Transverse colon (tissue), 4 donors: ENCODE data around the gene CORIN. TPM values are rescaled to one million over a fixed set of nuclear protein-coding genes. Genes with fewer than 3 reads are reported as not detected.

Experiments
- DNase-seq: peaks from one replicate; pipeline ENCODE4 v3.0.0-alpha.2; 2019
- H3K27ac ChIP-seq, 4 donors: fragments of 200-600 bp; sonication (generic); 2 replicates each; pipeline ENCODE4 v1.5.1; 2016 to 2018; ENCODE audit warnings: inconsistent platforms in 4 of 4
- H3K27me3 ChIP-seq: fragments of 200-600 bp; sonication (generic); 2 replicates; pipeline ENCODE4 v1.5.1; 2017; ENCODE audit warnings: inconsistent platforms
- H3K36me3 ChIP-seq, 4 donors: fragments of 200-600 bp; sonication (generic); 2 replicates each; pipeline ENCODE4 v1.5.1; 2017 to 2019; ENCODE audit warnings: inconsistent platforms in 4 of 4
- H3K4me1 ChIP-seq, 4 donors: fragments of 200-600 bp; sonication (generic); 2 replicates each; pipeline ENCODE4 v1.5.1; 2017 to 2020; ENCODE audit warnings: inconsistent platforms in 4 of 4
- H3K4me3 ChIP-seq, 4 donors: fragments of 200-600 bp; sonication (generic); 1 replicate in 1 of 4; 2 replicates in 3 of 4; pipeline versions ENCODE4 v1.5.1 to v1.6.1; 2017 to 2019; ENCODE audit warnings: inconsistent platforms in 4 of 4
- H3K9me3 ChIP-seq, 2 donors: fragments of 200-600 bp; sonication (generic); 2 replicates each; pipeline ENCODE4 v1.5.1; 2017 to 2019; ENCODE audit warnings: inconsistent platforms in 2 of 2
- EP300 ChIP-seq: sonication (generic); formaldehyde crosslinking; IDR thresholded peaks from one replicate; pipeline ENCODE4 v1.6.1; 2017; ENCODE audit warnings: antibody characterized with exemption, low read depth
- POLR2A ChIP-seq: fragments of 450-650 bp; IDR thresholded peaks from one replicate; pipeline ENCODE4 v1.6.1; 2016; ENCODE audit warnings: antibody characterized with exemption, mild to moderate bottlenecking, moderate library complexity
- POLR2AphosphoS5 ChIP-seq, 3 donors: sonication (generic); formaldehyde crosslinking; IDR thresholded peaks; one replicate each; pipeline ENCODE4 v1.6.1; 2016; ENCODE audit warnings: antibody characterized with exemption in 3 of 3
- whole genome bisulfite sequencing, 2 donors: methylation state at CpG; one replicate each; pipeline ENCODE4 v1.1.5; 2018; ENCODE audit warnings: low coverage in 1 of 2; 5-methylcytosine and 5-hydroxymethylcytosine counted together
- in situ Hi-C, 4 donors: fragments of 200-750 bp; cut with MboI; loops; one replicate each; pipeline versions ENCODE4 v1.15.0 to v1.15.1; 2017; ENCODE audit warnings: low sequenced_read_pairs in 3 of 4, low pct_ligation_motif_present in 1 of 4, low pct_unique_long_range_greater_than_20kb in 1 of 4
- intact Hi-C: fragments of 100-400 bp; cut with DNase I; formaldehyde crosslinking; loops from one replicate; pipeline ENCODE4 v1.15.1; 2023; ENCODE audit warnings: low total_unique reads
- total RNA-seq, 4 donors: library from RNA; depleted of rRNA; stranded (reverse); fragments of >200 nt; gene quantifications; one replicate each; pipeline ENCODE4 v1.1.0, GENCODE V29; 2016
- TF ChIP-seq, protein P1 (sequence below), 5 experiments: fragments of 200-600 bp in 3 of 5; fragments of 450-650 bp in 2 of 5; sonication (generic) in 3 of 5; IDR thresholded peaks; 1 replicate in 2 of 5; 2 replicates in 3 of 5; pipeline ENCODE4 v1.5.1; 2016 to 2017; ENCODE audit warnings: antibody characterized with exemption in 5 of 5, inconsistent platforms in 3 of 5, mild to moderate bottlenecking in 2 of 5, moderate library complexity in 1 of 5

The CORIN gene
- total RNA-seq, 4 donors from 2014 or later = 0.82 to 1.6 TPM; not detected in 2

DNA sequence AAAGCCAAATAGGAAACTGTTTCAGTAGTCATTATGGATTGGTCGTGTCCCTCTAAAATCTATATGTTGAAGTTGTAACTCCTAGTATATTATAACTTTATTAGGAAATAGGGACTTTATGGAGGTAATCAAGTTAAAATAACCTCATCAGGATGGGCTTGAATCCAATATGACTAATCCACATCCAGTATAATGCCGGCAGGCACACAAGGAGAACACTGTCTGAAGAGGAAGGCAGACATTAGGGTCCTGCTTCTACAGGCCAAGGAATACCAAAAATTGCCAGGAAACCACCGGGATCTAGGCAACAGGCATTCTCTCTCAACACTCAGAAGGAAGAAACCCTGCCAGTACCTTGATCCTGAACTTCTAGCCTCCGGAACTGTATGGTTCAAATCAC is 222.5 kb downstream of the CORIN start:
- TF ChIP-seq POLR2AphosphoS5 (IDR thresholded peaks at IDR 0.05) (no peak), POLR2A (no peak), EP300 (no peak)
- TF ChIP-seq, protein P1, sequence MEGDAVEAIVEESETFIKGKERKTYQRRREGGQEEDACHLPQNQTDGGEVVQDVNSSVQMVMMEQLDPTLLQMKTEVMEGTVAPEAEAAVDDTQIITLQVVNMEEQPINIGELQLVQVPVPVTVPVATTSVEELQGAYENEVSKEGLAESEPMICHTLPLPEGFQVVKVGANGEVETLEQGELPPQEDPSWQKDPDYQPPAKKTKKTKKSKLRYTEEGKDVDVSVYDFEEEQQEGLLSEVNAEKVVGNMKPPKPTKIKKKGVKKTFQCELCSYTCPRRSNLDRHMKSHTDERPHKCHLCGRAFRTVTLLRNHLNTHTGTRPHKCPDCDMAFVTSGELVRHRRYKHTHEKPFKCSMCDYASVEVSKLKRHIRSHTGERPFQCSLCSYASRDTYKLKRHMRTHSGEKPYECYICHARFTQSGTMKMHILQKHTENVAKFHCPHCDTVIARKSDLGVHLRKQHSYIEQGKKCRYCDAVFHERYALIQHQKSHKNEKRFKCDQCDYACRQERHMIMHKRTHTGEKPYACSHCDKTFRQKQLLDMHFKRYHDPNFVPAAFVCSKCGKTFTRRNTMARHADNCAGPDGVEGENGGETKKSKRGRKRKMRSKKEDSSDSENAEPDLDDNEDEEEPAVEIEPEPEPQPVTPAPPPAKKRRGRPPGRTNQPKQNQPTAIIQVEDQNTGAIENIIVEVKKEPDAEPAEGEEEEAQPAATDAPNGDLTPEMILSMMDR (IDR thresholded peaks at IDR 0.05) = no peak
- 62 to 96% methylated on average over 3 to 4 of the region's 4 CpGs for whole genome bisulfite sequencing, 2 donors
- H3K27me3 ChIP-seq = no peaks in the 10 kb centered on the region
- H3K27ac ChIP-seq = no peak overlapping the region
- intact Hi-C loops (no loop called here), in situ Hi-C loops (no loop called here)
- H3K4me3 ChIP-seq = no peak overlapping the region
- no peak for DNase-seq
- H3K4me1 ChIP-seq = no peaks in the 10 kb centered on the region
- H3K9me3 ChIP-seq = no peaks in the 10 kb centered on the region
- H3K36me3 ChIP-seq = no peaks in the 10 kb centered on the region

DNA sequence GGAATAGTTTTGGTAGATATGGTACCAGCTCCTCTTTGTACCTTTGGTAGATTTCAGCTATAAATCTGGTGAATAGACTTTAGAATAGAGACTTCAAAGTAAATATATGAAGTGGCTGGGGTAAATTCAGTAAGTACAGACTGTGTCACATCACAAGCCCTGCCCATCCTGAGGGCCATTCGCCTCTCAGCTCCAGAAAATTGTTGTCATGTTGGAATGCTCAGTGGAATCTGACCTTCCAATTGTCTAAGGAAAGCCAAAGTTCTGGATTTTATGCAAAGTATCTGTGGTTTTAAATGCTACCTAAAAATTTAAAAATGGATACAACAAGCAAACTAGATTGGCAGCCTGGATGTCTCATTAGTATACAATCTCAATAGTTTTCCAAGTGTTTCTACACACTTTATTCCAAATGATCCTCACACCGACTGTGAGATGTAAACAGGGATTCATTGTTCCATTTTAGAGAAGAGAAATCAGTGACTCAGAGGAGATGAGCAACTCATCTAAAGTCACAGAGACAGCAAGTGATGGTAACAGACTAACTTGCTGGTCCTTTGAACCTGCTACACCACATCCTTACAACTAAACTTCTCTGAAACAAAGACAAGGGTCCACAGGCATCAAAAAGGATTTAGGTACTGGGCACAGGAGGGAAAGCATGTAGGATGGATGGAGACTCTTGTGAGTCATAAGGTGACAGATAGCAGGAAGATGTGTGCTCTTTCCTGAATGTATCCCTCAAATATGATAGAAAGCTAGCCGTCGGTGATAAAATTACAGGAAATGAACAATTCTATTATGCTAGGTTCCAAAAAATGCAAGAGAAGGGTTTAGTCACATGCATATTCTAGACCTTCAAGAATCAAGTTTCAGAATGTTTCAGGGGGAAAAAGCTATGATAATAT is 225.5 kb downstream of the CORIN start:
- Histone ChIP-seq H3K4me1 (no peaks in the 10 kb centered on the region), H3K9me3 (no peaks in the 10 kb centered on the region), H3K27ac (no peak overlapping the region), H3K4me3 (no peak overlapping the region), H3K27me3 (no peaks in the 10 kb centered on the region), H3K36me3 (no peaks in the 10 kb centered on the region)
- WGBS, 2 donors = 72 to 80% methylated on average over 4 of the region's 4 CpGs
- no peak for TF ChIP-seq POLR2A
- TF ChIP-seq POLR2AphosphoS5 (IDR thresholded peaks at IDR 0.05) = no peak
- TF ChIP-seq, protein P1 (IDR thresholded peaks at IDR 0.05) = no peak
- no peak for TF ChIP-seq EP300
- no peak for DNase-seq
- in situ Hi-C loops (no loop called here), intact Hi-C loops (no loop called here)

DNA sequence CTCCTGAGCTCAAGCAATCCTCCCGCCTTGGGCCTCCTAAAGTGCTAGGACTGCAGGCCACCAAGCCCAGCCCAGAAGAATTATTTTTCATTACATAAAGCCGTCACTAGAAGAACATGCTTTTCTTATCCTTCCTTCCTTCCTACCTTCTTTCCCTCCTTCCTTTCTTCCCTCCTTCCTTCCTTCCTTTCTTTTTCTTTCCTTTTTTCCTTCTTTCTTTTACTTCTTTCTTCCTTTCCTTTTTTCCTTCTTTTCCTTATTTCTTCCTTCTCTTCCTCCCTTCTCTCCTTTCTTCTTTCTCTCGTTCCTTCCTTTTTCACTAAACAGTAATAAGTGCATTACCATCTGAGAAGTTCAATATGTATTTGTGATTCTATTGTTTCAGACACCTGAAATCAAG is 231.4 kb downstream of the CORIN start:
- DNase-seq = no peak
- WGBS, 2 donors = 87 to 88% methylated on average over 3 of the region's 3 CpGs
- Histone ChIP-seq H3K36me3 (no peaks in the 10 kb centered on the region), H3K27me3 (no peaks in the 10 kb centered on the region), H3K27ac (no peak overlapping the region), H3K9me3 (no peaks in the 10 kb centered on the region), H3K4me1 (no peaks in the 10 kb centered on the region), H3K4me3 (no peak overlapping the region)
- TF ChIP-seq, protein P1 (IDR thresholded peaks at IDR 0.05) = no peak
- TF ChIP-seq POLR2A = no peak
- no peak for TF ChIP-seq EP300
- TF ChIP-seq POLR2AphosphoS5 (IDR thresholded peaks at IDR 0.05) = no peak
- in situ Hi-C loops = no loop called here
- intact Hi-C loops = no loop called here

DNA sequence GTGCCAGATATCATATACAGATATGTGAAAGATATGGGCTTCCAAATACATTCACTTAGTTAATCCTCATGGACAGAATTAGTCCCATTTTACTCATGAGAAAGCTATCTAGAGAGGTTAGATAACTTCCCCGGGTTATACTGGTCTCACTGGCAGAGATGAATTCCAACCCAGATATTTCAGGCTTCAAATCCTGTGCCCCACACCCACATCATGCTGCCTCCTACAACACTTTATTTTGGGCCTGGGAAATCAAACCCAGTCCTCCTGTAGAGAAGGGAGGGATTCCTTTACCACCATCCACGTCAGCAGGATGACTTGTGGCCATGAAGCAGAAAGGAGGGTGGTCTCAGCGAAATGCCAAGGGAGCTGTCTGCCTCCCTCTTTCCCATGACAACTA is 239.0 kb downstream of the CORIN start:
- 80 to 91% methylated on average over 1 to 3 of the region's 3 CpGs for WGBS, 2 donors

More for the DNA sequence above, 239.0 kb downstream of the CORIN start:
- no peaks in the 10 kb centered on the region for H3K27me3 ChIP-seq
- no peaks in the 10 kb centered on the region for H3K4me1 ChIP-seq
- no peak for DNase-seq
- H3K27ac ChIP-seq = no peak overlapping the region
- in situ Hi-C loops (no loop called here), intact Hi-C loops (no loop called here)
- H3K9me3 ChIP-seq = no peaks in the 10 kb centered on the region
- no peak for TF ChIP-seq EP300
- no peak for TF ChIP-seq POLR2A
- TF ChIP-seq, protein P1 (IDR thresholded peaks at IDR 0.05) = no peak
- no peak for TF ChIP-seq POLR2AphosphoS5 (IDR thresholded peaks at IDR 0.05)
- no peaks in the 10 kb centered on the region for H3K36me3 ChIP-seq
- H3K4me3 ChIP-seq = no peak overlapping the region
